Ishikawa (cell line): ENCODE measurements around the gene PIK3R4.
A peak's percentile ranks its signal among the peaks of the same experiment; 100 is the strongest.

Experiments
- CEBPB ChIP-seq: IDR thresholded peaks from 2 replicates; pipeline ENCODE4 v1.6.1; 2012
- CREB1 ChIP-seq: IDR thresholded peaks from 2 replicates; pipeline ENCODE4 v1.6.1; 2012; ENCODE audit warnings: low read depth
- EGR1 ChIP-seq: IDR thresholded peaks from 2 replicates; pipeline ENCODE4 v1.6.1; 2012
- EP300 ChIP-seq: IDR thresholded peaks from 2 replicates; pipeline ENCODE4 v1.6.1; 2012; ENCODE audit warnings: borderline replicate concordance
- FOXM1 ChIP-seq: IDR thresholded peaks from 2 replicates; pipeline ENCODE4 v1.6.1; 2012; ENCODE audit warnings: low read depth, borderline replicate concordance
- MAX ChIP-seq: IDR thresholded peaks from 2 replicates; pipeline ENCODE4 v1.6.1; 2012
- NFIC ChIP-seq: IDR thresholded peaks from 2 replicates; pipeline ENCODE4 v1.6.1; 2012
- RAD21 ChIP-seq: IDR thresholded peaks from 2 replicates; pipeline ENCODE4 v1.6.1; 2012; ENCODE audit warnings: low read depth
- REST ChIP-seq: IDR thresholded peaks from 2 replicates; pipeline ENCODE4 v1.6.1; 2012; ENCODE audit warnings: low read depth, mild to moderate bottlenecking
- TAF1 ChIP-seq: IDR thresholded peaks from 2 replicates; pipeline ENCODE4 v1.6.1; 2012; ENCODE audit warnings: low read depth, mild to moderate bottlenecking
- TCF12 ChIP-seq: IDR thresholded peaks from 2 replicates; pipeline ENCODE4 v1.6.1; 2012; ENCODE audit warnings: low read depth
- TEAD4 ChIP-seq: IDR thresholded peaks from 2 replicates; pipeline ENCODE4 v1.6.1; 2012
- USF1 ChIP-seq: IDR thresholded peaks from 2 replicates; pipeline ENCODE4 v1.6.1; 2012
- YY1 ChIP-seq: IDR thresholded peaks from 2 replicates; pipeline ENCODE4 v1.6.1; 2012; ENCODE audit warnings: low read depth
- ZBTB7A ChIP-seq: IDR thresholded peaks from 2 replicates; pipeline ENCODE4 v1.6.1; 2012; ENCODE audit warnings: low read depth

Gene PIK3R4

GRCh38 chr3:130682131-130682530, 64.5 kb downstream of the PIK3R4 start:
- TF ChIP-seq FOXM1 (no peak), USF1 (no peak), EGR1 (no peak), TEAD4 (no peak)

- TF ChIP-seq NFIC, result no peak
- TF ChIP-seq FOXM1, result no peak
- TF ChIP-seq CEBPB, result no peak
- TF ChIP-seq ZBTB7A, result no peak
- TF ChIP-seq TAF1, result no peak
- TF ChIP-seq MAX, result no peak
- TF ChIP-seq TCF12, result no peak
These were observed 67.4 kb downstream of the PIK3R4 start for GRCh38 chr3:130679218-130679617.

GRCh38 chr3:130677343-130677742, 69.3 kb downstream of the PIK3R4 start:
- TF ChIP-seq USF1 (no peak), TAF1 (no peak), ZBTB7A (no peak), CREB1 (no peak), YY1 (no peak)

GRCh38 chr3:130671545-130672312, 74.9 kb downstream of the PIK3R4 start:
- TF ChIP-seq CEBPB (no peak), NFIC (no peak), ZBTB7A (no peak), TCF12 (no peak), TEAD4 (no peak), FOXM1 (no peak), MAX (no peak), CREB1 (no peak), EGR1 (no peak), EP300 (no peak), TAF1 (no peak), RAD21 (no peak), YY1 (no peak), USF1 (no peak), REST (no peak)

GRCh38 chr3:130669740-130670139, 76.9 kb downstream of the PIK3R4 start:
- TF ChIP-seq REST (peak; percentile 34; the same call in 1 of the 2 replicates), RAD21 (no peak)

GRCh38 chr3:130663092-130663491, 83.5 kb downstream of the PIK3R4 start:
- TF ChIP-seq TCF12 (no peak), EP300 (no peak), EGR1 (no peak), REST (no peak), CREB1 (no peak), USF1 (no peak), CEBPB (no peak), TEAD4 (no peak), YY1 (no peak), TAF1 (no peak), FOXM1 (no peak), RAD21 (no peak), MAX (no peak), ZBTB7A (no peak), NFIC (no peak)
